Ramos (cell line): ENCODE results near the gene ZNF467.

ENCODE experiments used
- in situ Hi-C: fragments of 300-500 bp; cut with MboI; formaldehyde crosslinking; loops from one replicate; pipeline ENCODE4 v1.14.3; 2022; ENCODE audit warnings: low sequenced_read_pairs; ENCODE audit not compliant: unreplicated experiment

ZNF467 gene

DNA sequence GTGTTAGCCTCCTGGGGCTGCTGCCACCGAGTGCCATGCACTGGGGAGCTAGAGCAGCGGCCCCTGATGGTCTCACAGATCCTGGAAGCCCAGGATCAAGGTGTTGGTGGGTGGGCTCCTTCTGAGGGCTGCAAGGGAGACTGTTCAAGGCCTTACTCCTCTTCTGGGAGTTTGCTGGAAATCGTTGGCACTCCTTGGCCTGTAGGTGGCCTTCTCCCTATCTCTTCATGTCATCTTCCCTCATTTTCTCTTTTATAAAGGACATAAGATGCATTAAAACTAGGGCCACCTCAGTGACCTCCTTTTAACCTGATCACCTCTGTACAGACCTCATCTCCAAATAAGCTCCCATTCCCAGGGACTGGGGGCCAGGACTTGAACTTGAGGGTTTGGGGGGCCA is 37.8 kb upstream of the ZNF467 start:
- in situ Hi-C loops: no loop called here

DNA sequence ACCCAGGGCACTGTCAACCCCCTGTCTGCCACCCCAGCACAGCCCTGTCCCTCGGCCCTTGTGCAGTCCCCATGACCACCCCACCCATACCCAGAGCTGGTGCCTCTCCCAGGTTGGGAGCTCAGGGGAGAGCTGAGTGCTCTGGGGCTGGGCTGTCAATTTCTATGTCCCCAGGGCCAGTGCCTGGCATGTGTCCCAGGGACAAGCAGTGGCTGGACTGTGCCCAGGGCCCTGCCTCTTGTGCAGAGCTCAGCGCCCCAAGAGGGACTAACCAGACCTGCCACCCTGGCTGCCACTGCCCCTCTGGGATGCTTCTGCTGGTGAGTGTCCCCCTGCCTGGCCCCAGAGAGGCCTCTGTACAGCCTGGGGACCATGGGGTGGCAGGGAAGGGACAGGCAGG is 35.8 kb upstream of the ZNF467 start:
- in situ Hi-C loops: no loop called here

DNA sequence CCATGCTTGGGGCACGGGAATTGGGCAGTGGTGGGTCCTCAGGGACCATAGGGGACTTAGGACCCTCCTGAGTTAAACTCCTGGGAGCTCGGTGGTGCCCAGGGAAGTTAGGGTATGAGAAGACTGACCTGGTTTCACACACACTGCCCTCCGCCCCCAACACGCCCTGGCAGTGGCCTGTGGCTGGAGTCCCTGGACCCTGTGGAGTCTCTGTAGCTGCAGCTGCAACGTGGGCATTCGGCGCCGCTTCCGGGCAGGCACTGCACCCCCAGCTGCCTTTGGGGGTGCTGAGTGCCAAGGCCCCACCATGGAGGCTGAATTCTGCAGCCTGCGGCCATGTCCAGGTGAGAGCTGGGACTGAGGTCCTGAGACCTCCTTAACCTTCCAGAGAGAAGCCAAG is 34.9 kb upstream of the ZNF467 start:
- in situ Hi-C loops: no loop called here

DNA sequence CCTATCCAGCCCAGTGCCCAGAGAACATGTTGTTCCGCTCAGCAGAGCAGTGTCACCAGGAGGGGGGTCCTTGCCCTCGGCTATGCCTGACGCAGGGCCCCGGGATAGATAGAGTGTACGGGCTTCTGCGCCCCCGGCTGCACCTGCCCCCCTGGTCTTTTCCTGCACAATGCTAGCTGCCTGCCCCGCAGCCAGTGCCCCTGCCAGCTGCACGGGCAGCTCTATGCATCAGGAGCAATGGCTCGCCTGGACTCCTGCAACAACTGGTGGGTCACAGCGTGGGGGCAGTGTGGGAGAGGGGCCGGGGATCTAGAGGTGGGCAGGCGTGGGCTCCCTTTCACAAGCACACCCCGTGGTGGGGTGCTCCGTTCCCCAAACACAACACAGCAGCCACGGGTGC is 33.3 kb upstream of the ZNF467 start:
- in situ Hi-C loops: no loop called here

DNA sequence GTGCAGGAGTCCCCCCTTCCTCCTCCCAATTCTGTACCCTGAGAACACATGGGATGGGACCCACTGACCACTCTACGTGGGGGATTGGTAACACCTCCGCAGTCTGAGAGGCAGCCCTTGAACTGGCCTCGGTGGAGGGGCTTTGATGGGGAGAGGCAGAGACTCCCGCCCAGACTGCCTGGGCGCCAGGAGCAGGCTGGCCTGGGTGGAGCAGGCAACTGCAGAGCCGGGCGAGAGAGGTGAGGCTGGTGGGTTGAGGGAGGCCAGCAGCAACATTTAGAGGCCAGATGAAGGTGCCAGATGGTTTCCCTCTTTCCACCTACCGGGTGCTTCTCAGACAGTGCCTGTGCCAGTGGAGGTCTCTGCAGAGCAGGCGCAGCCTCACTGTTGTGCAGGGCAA is 30.7 kb upstream of the ZNF467 start:
- in situ Hi-C loops: no loop called here

DNA sequence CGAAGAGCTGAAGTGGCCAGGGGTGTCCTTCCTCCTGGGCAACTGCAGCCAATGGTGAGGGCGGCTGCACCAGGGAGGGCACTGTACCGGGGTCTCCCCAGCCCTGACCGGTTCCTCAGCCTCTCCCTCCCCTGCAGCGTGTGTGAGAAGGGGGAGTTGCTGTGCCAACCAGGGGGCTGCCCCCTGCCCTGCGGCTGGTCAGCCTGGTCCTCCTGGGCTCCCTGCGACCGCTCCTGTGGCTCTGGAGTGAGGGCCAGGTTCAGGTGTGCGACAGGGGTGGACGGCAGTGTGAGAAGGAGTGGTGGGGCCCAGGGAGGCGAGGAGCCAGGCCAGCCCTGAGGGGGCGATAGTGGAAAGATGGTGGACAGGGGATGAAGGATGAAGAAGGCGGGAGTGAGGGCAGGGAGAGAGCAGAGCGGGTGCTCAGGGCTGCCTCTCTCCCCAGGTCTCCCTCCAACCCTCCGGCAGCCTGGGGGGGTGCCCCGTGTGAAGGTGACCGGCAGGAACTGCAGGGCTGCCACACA is 30.2 kb upstream of the ZNF467 start:
- in situ Hi-C loops: no loop called here

DNA sequence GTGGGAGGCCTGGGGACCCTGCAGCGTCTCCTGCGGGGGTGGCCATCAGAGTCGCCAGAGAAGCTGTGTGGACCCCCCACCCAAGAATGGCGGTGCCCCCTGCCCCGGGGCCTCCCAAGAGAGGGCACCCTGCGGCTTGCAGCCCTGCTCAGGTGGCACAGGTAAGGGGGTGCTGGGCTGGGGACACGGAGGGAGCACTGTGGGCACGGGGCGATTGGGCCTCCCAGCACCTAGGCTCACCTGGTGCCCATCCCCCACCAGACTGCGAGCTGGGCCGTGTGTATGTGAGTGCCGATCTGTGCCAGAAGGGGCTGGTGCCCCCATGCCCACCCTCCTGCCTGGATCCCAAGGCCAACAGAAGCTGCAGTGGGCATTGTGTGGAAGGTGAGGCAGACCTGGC is 29.6 kb upstream of the ZNF467 start:
- in situ Hi-C loops: no loop called here

DNA sequence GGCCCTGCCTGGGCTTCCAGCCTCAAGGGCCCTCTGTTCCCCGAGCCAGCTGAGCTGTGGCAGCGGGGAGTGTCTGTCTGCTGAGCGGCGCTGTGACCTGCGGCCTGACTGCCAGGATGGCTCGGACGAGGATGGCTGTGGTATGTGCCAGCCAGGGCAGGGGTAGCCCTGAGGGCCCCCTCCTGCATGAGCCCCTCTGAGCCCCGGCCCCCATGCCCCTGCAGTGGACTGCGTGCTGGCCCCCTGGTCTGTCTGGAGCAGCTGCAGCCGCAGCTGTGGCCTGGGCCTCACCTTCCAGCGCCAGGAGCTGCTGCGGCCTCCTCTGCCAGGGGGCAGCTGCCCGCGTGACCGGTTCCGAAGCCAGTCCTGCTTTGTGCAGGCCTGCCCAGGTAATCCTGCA is 28.4 kb upstream of the ZNF467 start:
- in situ Hi-C loops: no loop called here

DNA sequence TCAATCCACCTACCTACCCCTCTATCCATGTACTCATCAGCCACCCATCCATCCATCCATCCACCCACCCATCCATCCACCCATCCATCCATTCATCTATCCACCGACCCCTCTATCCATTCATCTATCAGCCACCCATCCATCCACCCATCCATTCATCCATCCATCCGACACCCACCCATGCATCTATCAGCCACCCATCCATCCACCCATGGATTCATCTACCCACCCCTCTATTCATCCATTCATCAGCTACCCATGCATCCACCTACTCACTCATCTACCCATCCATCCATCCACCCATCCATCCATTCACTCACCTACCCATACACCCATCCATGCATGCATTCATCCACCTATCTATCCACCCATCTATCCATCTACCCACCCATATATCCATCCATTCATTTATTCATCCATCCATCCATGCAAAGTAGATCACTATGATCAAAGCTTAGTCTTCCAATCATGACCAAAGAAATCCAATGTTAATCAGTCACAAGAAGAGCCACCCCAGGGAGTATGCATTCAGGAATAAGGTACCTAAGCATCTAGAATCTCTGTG is 27.7 kb upstream of the ZNF467 start:
- in situ Hi-C loops: no loop called here

DNA sequence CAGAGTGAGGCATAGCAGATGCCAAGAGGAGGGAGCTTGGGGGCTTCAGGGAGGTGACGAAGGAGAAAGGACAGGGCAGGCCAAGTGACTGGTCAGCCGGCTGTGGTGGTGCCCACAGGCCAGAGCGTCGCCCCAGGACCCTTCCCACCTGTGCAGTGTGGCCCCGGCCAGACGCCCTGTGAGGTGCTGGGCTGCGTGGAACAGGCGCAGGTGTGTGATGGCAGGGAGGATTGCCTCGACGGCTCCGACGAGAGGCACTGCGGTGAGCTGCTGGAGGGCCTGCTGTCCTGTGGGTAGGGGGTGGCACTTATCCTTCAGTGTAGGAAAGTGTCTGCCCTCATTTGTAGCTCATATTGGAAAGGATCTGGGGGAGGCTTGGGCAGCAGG is 26.8 kb upstream of the ZNF467 start:
- in situ Hi-C loops: no loop called here

DNA sequence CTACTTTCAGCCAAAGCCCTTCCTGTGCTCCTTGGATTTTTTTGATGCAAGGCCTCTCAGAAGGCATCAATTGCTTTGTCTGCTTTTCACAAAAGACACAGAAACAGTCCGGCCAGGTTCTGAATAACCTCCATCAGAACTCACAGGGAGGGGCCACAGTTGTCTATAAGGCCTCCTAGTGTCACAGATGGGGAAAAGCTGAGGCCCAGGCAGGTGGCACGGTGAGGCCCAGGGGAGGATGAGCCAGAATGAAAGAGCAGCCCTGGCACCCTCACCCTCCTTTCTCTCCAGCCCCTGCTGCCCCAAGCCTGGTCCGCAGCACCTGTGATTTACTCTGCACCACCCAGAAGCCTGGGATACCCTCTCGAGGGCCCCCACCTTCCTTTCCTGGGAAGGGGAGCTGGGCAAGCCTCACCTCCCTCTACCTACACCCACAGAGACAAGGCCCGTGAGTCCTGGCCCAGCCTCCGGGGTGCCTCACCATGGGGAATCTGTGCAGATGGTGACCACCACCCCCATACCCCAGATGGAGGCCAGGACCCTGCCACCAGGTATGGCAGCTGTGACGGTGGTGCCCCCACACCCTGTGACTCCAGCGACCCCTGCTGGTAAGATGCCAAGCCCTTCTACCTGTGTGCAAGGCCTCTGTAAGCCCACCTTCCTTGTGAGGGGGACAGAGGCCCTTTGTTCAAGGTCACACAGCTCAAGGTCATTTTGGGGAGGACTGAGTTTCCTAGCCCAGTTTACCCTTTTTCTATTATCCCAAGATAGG is 26.2 kb upstream of the ZNF467 start:
- in situ Hi-C loops: no loop called here

DNA sequence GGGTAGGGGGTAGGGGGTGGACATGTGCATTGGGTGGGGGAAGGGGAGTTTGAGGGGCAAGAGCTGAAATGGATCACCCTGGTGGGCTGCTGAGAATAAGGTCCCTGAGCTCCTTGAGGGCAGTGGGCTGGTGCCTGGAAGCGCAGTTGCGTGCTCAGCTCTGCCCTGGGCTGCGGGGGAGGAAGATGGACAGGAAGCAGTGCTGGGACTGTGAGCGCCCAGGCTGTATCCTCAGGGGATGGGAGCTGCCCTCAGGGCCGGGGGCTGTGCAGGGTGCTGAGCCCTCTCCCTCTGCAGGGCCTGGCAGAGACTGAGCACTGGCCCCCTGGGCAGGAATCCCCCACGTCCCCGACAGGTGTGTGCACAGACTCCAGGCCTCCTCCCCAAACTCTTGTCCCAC is 24.4 kb upstream of the ZNF467 start:
- in situ Hi-C loops: no loop called here

DNA sequence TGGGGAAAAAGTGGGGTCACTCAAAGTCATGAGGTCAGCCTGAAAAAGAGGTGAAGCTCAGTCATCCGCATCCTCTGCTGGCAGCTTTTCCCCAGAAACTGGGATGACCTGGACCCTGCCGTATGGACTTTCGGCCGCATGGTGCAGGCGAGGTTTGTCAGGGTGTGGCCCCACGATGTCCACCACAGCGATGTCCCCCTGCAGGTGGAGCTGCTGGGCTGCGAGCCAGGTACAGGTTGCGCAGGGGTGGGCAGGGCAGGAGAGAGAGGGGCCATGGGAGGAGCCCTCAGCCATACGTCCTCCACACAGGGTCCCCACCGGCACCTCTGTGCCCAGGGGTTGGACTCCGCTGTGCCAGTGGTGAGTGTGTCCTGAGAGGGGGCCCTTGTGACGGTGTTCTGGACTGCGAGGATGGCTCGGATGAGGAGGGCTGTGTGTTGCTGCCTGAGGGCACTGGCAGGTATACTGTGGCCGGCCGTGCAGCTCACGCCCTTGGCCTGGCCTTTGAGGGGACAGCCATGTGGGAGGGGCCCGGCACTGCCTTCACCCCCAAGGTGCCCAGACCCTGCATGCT is 23.0 kb upstream of the ZNF467 start:
- in situ Hi-C loops: no loop called here

DNA sequence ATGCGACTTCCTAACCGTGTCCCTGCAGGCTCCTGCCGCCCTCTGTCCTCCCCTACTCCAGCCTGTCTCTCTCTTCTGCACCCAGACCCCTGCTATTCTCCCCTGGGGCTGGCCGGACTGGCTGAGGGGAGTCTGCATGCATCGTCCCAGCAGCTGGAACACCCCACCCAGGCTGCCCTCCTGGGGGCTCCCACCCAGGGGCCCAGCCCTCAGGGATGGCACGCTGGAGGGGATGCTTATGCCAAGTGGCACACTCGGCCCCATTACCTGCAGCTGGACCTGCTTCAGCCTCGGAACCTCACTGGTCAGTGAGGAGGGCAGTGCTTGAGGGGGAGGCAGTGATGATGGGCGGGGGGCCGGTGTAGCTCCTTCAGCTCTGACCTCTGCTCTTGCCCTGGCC is 21.7 kb upstream of the ZNF467 start:
- in situ Hi-C loops: no loop called here

DNA sequence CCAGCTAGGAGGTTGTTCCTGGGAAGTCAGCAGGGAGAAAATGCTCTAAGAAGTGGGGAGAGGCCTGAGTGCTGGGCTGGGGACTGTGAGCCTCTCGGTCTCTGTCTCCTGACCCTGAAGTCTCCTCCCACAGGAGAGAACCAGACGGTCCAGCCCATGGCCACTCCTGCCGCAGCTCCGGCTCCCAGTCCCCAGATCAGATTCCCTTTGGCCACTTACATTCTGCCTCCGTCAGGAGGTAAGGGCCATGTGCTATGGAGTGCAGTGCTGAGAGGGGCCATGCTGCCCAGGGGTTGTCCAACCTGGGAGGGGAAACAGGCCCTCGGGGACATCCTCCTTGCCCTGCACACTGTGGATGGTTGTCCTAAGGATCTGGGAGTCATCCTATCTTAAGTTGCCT is 21.3 kb upstream of the ZNF467 start:
- in situ Hi-C loops: no loop called here

DNA sequence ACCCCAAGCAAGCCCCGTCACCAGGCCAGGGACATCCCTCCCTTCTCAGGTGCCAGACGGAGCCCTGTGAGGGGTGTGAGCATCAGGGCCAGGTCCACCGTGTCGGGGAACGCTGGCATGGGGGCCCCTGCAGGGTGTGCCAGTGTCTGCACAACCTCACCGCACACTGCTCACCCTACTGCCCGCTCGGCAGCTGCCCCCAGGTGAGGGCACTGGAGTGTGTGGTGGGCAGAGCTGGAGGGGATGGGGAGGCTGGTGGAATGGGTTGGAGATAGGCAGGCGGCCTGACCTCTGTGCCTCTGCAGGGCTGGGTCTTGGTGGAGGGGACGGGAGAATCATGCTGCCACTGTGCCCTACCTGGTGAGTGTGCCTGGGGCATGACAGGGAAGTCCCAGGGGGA is 19.9 kb upstream of the ZNF467 start:
- in situ Hi-C loops: no loop called here

DNA sequence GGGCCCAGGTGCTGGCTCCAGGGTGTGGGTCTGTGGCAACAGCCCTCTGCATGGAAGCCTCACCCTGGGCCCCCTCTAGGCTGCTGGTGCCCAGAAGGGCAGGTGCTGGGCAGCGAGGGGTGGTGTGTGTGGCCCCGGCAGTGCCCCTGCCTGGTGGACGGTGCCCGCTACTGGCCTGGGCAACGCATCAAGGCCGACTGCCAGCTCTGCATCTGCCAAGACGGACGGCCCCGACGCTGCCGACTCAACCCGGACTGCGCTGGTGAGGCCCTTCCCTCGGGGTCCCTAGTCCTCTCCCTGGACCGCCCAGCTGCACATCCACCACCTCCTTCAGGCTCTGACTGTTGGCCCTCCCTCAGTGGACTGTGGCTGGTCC is 18.8 kb upstream of the ZNF467 start:
- in situ Hi-C loops: no loop called here

DNA sequence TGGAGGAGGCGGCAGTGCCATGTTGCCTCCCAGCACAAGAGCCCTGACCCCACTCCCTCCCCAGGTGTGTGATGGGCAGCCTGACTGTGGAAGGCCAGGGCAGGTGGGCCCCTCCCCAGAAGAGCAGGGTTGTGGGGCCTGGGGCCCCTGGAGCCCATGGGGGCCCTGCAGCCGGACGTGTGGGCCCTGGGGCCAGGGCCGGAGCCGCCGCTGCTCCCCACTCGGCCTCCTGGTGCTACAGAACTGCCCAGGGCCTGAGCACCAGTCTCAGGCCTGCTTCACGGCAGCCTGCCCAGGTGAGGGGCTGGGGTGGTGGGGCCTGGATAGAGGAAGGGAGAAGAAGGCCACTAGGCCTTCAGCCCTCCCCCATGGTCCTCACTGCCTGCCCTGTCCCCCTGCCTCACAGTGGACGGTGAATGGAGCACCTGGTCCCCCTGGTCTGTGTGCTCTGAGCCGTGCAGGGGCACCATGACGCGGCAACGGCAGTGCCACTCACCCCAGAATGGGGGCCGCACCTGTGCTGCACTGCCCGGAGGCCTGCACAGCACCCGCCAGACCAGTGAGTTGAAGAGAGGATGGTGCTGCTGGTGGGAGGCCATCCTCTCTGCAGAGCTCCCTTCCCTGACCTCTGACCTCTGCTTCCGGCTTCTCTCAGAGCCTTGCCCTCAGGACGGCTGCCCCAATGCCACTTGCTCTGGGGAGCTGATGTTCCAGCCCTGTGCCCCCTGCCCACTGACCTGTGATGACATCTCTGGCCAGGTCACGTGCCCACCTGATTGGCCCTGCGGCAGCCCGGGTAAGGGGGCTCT is 18.2 kb upstream of the ZNF467 start:
- in situ Hi-C loops: no loop called here

DNA sequence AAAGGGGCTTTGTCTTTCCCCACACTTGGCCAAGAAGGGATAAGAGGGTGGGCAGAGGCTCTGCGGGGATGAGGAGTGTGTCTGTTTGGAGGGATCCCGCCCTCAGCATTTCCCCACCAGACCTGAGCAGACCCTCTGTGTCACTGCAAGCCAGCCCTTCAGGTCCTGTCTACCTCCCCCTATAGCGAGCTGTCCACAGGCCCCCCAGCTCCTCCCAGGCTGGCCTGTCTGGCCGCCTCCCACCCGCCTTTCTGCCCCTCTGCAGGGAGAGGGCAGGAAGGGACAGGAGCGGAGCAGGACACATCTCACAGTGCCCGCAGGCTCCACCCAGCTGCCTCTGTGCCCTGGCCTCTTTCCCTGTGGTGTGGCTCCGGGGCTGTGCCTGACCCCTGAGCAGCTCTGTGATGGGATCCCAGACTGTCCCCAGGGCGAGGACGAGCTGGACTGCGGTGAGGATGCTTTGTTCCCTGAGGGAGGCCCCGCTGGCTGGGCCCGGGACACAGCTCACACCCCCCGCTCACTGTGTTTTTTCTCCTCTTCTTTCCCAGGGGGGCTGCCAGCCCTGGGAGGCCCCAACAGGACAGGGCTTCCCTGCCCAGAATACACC is 17.5 kb upstream of the ZNF467 start:
- in situ Hi-C loops: no loop called here

DNA sequence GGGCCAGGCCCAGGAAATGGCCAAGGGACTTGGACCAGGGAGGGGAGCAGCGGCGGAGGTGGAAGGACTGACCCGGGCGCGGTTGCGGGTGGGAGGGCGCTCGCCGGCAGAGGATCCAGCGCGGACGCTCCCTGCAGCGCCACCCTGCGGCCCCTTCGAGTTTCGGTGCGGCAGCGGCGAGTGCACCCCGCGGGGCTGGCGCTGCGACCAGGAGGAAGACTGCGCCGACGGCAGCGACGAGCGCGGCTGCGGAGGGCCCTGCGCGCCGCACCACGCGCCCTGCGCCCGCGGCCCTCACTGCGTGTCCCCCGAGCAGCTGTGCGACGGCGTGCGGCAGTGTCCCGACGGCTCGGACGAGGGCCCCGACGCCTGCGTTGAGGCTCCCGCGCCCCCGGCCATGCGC is 16.8 kb upstream of the ZNF467 start:
- in situ Hi-C loops: no loop called here

DNA sequence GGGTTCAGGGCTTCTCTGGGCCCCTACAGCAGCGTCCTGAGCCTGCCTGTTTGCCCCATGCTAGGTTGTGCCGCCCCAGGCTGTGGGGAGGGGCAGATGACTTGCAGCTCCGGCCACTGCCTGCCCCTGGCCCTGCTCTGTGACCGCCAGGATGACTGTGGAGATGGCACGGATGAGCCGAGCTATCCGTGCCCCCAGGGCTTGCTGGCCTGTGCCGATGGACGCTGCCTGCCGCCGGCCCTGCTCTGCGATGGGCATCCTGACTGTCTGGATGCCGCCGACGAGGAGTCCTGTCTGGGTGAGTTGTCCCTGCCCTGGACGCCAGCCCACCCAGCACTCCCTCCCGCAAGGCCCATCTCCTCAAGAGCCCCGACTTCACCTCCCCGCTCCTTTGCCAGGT is 15.7 kb upstream of the ZNF467 start:
- in situ Hi-C loops: no loop called here
